GM21367 (cell line): Measurements from ENCODE around the gene ACSL5.
"Not testable (repeated sequence)": the region's sequence is repeated elsewhere in the genome, so short reads cannot be mapped to it uniquely, and the experiment has no call there.

Source experiments
- ATAC-seq: cut with Tn5 transposase; IDR thresholded peaks from one replicate; pipeline ENCODE4 v1.9.1; 2021; ENCODE audit not compliant: unreplicated experiment

Gene ACSL5

GRCh38 chr10:112374724-112375541 is 1.0 kb downstream of the ACSL5 start:
- peak; percentile 44 for ATAC-seq

GRCh38 chr10:112375721-112376395 is 1.9 kb downstream of the ACSL5 start:
- ATAC-seq = peak; percentile 87

- ATAC-seq = peak; percentile 26
Observed at GRCh38 chr10:112376396-112376790, 2.5 kb downstream of the ACSL5 start.

- not testable (repeated sequence) for ATAC-seq
Observed at GRCh38 chr10:112377116-112377515, 3.2 kb downstream of the ACSL5 start.

- no peak for ATAC-seq
Observed at GRCh38 chr10:112379635-112380296, 5.8 kb downstream of the ACSL5 start.

GRCh38 chr10:112382515-112383235 is 8.8 kb downstream of the ACSL5 start:
- ATAC-seq = no peak

- ATAC-seq = no peak
Observed at GRCh38 chr10:112383325-112383724, 9.4 kb downstream of the ACSL5 start.

GRCh38 chr10:112384141-112384540 is 10.2 kb downstream of the ACSL5 start:
- ATAC-seq = no peak

- ATAC-seq = no peak
Observed at GRCh38 chr10:112385201-112385600, 11.3 kb downstream of the ACSL5 start.

- not testable (repeated sequence) for ATAC-seq
Observed at GRCh38 chr10:112388056-112388455, 14.1 kb downstream of the ACSL5 start.

- ATAC-seq = no peak
Observed at GRCh38 chr10:112388548-112388947, 14.6 kb downstream of the ACSL5 start.

- peak; percentile 77 for ATAC-seq
Observed at GRCh38 chr10:112389271-112389822, 15.4 kb downstream of the ACSL5 start.

GRCh38 chr10:112390125-112390703 is 16.3 kb downstream of the ACSL5 start:
- no peak for ATAC-seq

- no peak for ATAC-seq
Observed at GRCh38 chr10:112393341-112393740, 19.4 kb downstream of the ACSL5 start.

- ATAC-seq = no peak
Observed at GRCh38 chr10:112393827-112394226, 19.9 kb downstream of the ACSL5 start.

GRCh38 chr10:112394475-112394875 is 20.6 kb downstream of the ACSL5 start:
- no peak for ATAC-seq

- ATAC-seq = no peak
Observed at GRCh38 chr10:112395809-112396530, 22.1 kb downstream of the ACSL5 start.

GRCh38 chr10:112397592-112397991 is 23.7 kb downstream of the ACSL5 start:
- ATAC-seq = no peak

- ATAC-seq = no peak
Observed at GRCh38 chr10:112402917-112403316, 29.0 kb downstream of the ACSL5 start.

GRCh38 chr10:112404617-112405016 is 30.7 kb downstream of the ACSL5 start:
- ATAC-seq = no peak
